ENCODE data around the gene MAPT. TPM values are rescaled to one million over a fixed set of nuclear protein-coding genes. Genes with fewer than 3 reads are reported as not detected.

The MAPT gene
- total RNA-seq, 1 donor from 2014 or later: 2.1 TPM

DNA sequence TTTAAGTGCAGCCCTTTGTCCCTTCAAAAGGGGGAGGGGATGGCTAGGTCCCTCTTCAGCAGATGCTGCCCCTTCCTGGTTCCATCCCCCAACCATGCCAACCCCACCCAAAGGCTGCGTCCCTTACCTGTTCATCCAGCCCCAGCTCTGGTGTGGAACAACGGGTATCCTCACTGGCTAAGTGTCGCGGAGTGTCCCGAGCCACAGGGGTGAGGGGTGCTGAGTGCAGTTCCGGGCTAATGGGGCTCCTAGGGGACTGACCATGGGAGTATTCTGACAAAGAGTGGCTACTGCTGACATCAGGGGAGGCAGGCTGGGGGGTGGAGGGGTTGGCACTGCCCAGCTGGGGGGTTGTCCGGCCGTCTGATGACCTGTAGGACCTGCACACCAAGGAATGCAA is 137.6 kb downstream of the MAPT start:
- Histone ChIP-seq H3K9me3 (ENCODE audit: insufficient read depth, low read depth, low read length) (no peaks in the 10 kb centered on the region), H2AFZ (ENCODE audit: low read depth, low read length) (no peak overlapping the region), H3K27ac (ENCODE audit: low read depth, low read length) (no peak overlapping the region), H3K36me3 (ENCODE audit: insufficient read depth, low read length) (peaks cover 56% of the 10 kb centered on the region), H4K20me1 (ENCODE audit: insufficient read depth, low read length) (peaks cover 41% of the 10 kb centered on the region), H3K79me2 (ENCODE audit: insufficient read depth, low read length) (no peaks in the 10 kb centered on the region), H3K4me2 (ENCODE audit: low read length) (no peak overlapping the region), H3K4me3 (ENCODE audit: insufficient read depth, low read depth, low read length) (no peak overlapping the region), H3K27me3 (ENCODE audit: insufficient read depth, low read length) (no peaks in the 10 kb centered on the region), H3K9ac (ENCODE audit: low read length) (no peak overlapping the region), H3K4me1 (ENCODE audit: insufficient read depth, low read length) (no peaks in the 10 kb centered on the region)
- H3K27ac Mint-ChIP-seq (ENCODE audit: unreplicated experiment): no peak overlapping the region
- H3K4me1 Mint-ChIP-seq (ENCODE audit: low read depth, unreplicated experiment): no peaks in the 10 kb centered on the region
- H3K36me3 Mint-ChIP-seq (ENCODE audit: low read depth, unreplicated experiment): peaks cover 29% of the 10 kb centered on the region
- no peak for FAIRE-seq
- TF ChIP-seq, protein P1, sequence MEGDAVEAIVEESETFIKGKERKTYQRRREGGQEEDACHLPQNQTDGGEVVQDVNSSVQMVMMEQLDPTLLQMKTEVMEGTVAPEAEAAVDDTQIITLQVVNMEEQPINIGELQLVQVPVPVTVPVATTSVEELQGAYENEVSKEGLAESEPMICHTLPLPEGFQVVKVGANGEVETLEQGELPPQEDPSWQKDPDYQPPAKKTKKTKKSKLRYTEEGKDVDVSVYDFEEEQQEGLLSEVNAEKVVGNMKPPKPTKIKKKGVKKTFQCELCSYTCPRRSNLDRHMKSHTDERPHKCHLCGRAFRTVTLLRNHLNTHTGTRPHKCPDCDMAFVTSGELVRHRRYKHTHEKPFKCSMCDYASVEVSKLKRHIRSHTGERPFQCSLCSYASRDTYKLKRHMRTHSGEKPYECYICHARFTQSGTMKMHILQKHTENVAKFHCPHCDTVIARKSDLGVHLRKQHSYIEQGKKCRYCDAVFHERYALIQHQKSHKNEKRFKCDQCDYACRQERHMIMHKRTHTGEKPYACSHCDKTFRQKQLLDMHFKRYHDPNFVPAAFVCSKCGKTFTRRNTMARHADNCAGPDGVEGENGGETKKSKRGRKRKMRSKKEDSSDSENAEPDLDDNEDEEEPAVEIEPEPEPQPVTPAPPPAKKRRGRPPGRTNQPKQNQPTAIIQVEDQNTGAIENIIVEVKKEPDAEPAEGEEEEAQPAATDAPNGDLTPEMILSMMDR (IDR thresholded peaks at IDR 0.05; ENCODE audit: insufficient read depth, low read depth, low read length): no peak
- TF ChIP-seq EZH2 (IDR thresholded peaks at IDR 0.05; ENCODE audit: insufficient read depth, low read length): no peak
- H3K27me3 Mint-ChIP-seq (ENCODE audit: low read depth, unreplicated experiment): no peaks in the 10 kb centered on the region
- no peak for DNase-seq (ENCODE audit: low read depth)
- no peak overlapping the region for H3K4me3 Mint-ChIP-seq (ENCODE audit: unreplicated experiment)
- H3K9me3 Mint-ChIP-seq (ENCODE audit: unreplicated experiment): no peaks in the 10 kb centered on the region

DNA sequence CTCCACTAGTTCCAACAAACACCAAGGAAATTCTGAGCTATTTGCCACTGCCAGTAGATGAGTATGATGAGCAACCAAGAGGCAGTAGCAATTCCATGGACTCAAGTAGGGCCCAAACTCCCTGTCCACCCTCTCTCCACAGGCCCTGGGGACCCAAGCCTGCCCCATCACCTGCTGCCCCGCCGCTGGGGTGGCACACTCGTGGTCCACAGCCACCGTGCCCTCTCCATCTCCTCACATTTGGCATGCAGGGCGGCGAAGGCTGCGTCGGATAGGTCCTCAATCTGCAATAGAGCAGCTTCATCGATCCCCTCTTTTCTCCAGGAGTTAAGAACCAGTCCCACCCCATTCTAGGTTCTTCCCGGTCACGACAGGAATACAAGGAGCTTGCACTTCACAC is 138.6 kb downstream of the MAPT start:
- no peak overlapping the region for H3K4me3 Mint-ChIP-seq (ENCODE audit: unreplicated experiment)
- H3K27me3 Mint-ChIP-seq (ENCODE audit: low read depth, unreplicated experiment): no peaks in the 10 kb centered on the region
- H3K79me2 ChIP-seq (ENCODE audit: insufficient read depth, low read length): no peaks in the 10 kb centered on the region
- no peaks in the 10 kb centered on the region for H3K4me1 ChIP-seq (ENCODE audit: insufficient read depth, low read length)
- FAIRE-seq (no peak), DNase-seq (ENCODE audit: low read depth) (no peak)
- H3K27me3 ChIP-seq (ENCODE audit: insufficient read depth, low read length): no peaks in the 10 kb centered on the region
- no peak overlapping the region for H3K4me3 ChIP-seq (ENCODE audit: insufficient read depth, low read depth, low read length)
- H3K4me1 Mint-ChIP-seq (ENCODE audit: low read depth, unreplicated experiment): no peaks in the 10 kb centered on the region
- H3K9me3 Mint-ChIP-seq (ENCODE audit: unreplicated experiment): no peaks in the 10 kb centered on the region
- H4K20me1 ChIP-seq (ENCODE audit: insufficient read depth, low read length): peaks cover 38% of the 10 kb centered on the region
- no peak overlapping the region for H3K4me2 ChIP-seq (ENCODE audit: low read length)
- no peak overlapping the region for H3K27ac Mint-ChIP-seq (ENCODE audit: unreplicated experiment)
- H3K36me3 Mint-ChIP-seq (ENCODE audit: low read depth, unreplicated experiment): peaks cover 26% of the 10 kb centered on the region
- H3K36me3 ChIP-seq (ENCODE audit: insufficient read depth, low read length): peaks cover 65% of the 10 kb centered on the region
- no peak overlapping the region for H3K9ac ChIP-seq (ENCODE audit: low read length)
- H3K27ac ChIP-seq (ENCODE audit: low read depth, low read length): no peak overlapping the region
- no peaks in the 10 kb centered on the region for H3K9me3 ChIP-seq (ENCODE audit: insufficient read depth, low read depth, low read length)
- TF ChIP-seq, protein P1 (IDR thresholded peaks at IDR 0.05; ENCODE audit: insufficient read depth, low read depth, low read length): no peak
- TF ChIP-seq EZH2 (IDR thresholded peaks at IDR 0.05; ENCODE audit: insufficient read depth, low read length): no peak
- no peak overlapping the region for H2AFZ ChIP-seq (ENCODE audit: low read depth, low read length)

- Histone ChIP-seq H3K27me3 (ENCODE audit: insufficient read depth, low read length) (no peaks in the 10 kb centered on the region), H3K4me1 (ENCODE audit: insufficient read depth, low read length) (no peaks in the 10 kb centered on the region), H3K27ac (ENCODE audit: low read depth, low read length) (no peak overlapping the region), H3K79me2 (ENCODE audit: insufficient read depth, low read length) (no peaks in the 10 kb centered on the region), H3K36me3 (ENCODE audit: insufficient read depth, low read length) (peaks cover 65% of the 10 kb centered on the region), H3K4me3 (ENCODE audit: insufficient read depth, low read depth, low read length) (no peak overlapping the region), H3K9ac (ENCODE audit: low read length) (no peak overlapping the region), H3K9me3 (ENCODE audit: insufficient read depth, low read depth, low read length) (no peaks in the 10 kb centered on the region), H3K4me2 (ENCODE audit: low read length) (no peak overlapping the region), H4K20me1 (ENCODE audit: insufficient read depth, low read length) (peaks cover 38% of the 10 kb centered on the region), H2AFZ (ENCODE audit: low read depth, low read length) (no peak overlapping the region)
- no peaks in the 10 kb centered on the region for H3K27me3 Mint-ChIP-seq (ENCODE audit: low read depth, unreplicated experiment)
- peaks cover 31% of the 10 kb centered on the region for H3K36me3 Mint-ChIP-seq (ENCODE audit: low read depth, unreplicated experiment)
- TF ChIP-seq, protein P1 (IDR thresholded peaks at IDR 0.05; ENCODE audit: insufficient read depth, low read depth, low read length): no peak
- TF ChIP-seq EZH2 (IDR thresholded peaks at IDR 0.05; ENCODE audit: insufficient read depth, low read length): no peak
- H3K9me3 Mint-ChIP-seq (ENCODE audit: unreplicated experiment): no peaks in the 10 kb centered on the region
- H3K27ac Mint-ChIP-seq (ENCODE audit: unreplicated experiment): no peak overlapping the region
- H3K4me1 Mint-ChIP-seq (ENCODE audit: low read depth, unreplicated experiment): no peaks in the 10 kb centered on the region
- no peak overlapping the region for H3K4me3 Mint-ChIP-seq (ENCODE audit: unreplicated experiment)
- DNase-seq (ENCODE audit: low read depth): no peak
- FAIRE-seq: no peak
These were observed 139.0 kb downstream of the MAPT start for GRCh38 chr17:46033392-46033791.

Data from astrocyte (in vitro differentiated cells and primary cell).